NCI-H2029 treated with DMSO at 0.1 percent for 48 hours (cell line): ENCODE measurements around the gene POLL.
"Not testable (repeated sequence)": the region's sequence is repeated elsewhere in the genome, so short reads cannot be mapped to it uniquely, and the experiment has no call there.

ENCODE experiments used
- DNase-seq: peaks from one replicate; lab custom pipeline; 2025; lab: John Stamatoyannopoulos, UW

Gene POLL

DNA sequence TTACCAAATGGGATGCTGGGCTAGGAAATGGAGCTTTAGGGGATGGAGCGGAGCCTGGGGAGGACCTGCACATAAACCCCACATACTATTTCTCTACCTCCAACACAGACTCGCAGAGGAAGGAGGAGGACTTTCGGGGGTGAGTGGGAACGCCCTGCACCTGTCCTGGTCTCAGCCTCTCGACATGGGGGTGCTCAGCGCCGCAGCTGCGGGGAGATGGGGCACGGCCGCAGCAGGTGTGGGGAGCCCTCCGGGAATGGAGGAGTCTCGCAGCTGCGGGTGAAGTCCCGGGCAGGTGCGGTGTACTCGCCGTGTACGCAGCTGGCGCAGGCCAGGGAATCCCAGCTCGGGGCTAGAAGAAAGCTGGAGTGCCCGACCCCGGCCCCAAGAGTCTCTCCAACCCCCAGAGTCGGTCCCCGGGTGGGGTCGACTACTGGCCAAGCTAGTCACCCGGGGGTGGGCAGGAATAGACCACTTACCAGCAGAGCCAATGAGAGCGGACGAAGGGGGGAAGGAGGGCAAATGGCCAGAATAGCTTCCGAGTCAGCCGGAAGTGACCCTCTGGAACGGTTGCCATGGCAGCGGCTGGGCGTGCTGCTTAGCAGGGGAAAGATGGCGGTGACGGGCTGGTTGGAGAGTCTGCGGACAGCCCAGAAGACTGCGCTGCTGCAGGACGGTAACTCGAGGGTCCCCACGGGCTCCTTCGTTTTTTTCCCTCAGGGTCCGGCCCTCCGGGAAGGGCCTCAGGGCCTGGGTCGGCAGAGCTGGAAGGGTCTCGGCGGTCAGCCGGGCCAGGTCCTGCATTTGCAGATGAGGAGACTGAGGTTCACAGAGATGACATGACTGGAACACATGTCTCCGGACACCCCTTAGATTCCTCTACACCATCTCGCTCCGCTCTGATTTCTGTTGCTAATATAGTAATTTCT is at the start of gene POLL, which contains the start of gene DPCD:
Gene POLL (minus strand): TSS at position 533 of the 929 bp plus-strand sequence. CDS start 897 bp downstream, outside the sequence.
Gene DPCD (plus strand): TSS at position 597 of the 929 bp plus-strand sequence. CDS start 16 bp downstream, at position 613.
- peak; percentile 68 for DNase-seq

DNA sequence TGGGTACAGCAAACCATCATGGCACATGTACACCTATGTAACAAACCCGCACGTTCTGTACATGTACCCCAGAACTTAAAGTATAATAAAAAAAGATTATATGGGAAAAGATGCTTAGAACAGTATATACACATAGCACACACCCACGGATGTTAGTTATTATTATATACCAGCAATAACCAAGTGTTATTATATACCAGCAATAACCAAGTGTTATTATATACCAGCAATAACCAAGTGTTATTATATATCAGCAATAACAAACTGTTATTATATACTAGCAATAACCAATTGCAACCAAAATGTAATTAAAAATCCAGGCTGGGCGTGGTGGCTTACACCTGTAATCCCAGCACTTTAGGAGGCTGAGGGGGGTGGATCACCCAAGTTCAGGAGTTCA is 45.5 kb upstream of the POLL start:
- not testable (repeated sequence) for DNase-seq

DNA sequence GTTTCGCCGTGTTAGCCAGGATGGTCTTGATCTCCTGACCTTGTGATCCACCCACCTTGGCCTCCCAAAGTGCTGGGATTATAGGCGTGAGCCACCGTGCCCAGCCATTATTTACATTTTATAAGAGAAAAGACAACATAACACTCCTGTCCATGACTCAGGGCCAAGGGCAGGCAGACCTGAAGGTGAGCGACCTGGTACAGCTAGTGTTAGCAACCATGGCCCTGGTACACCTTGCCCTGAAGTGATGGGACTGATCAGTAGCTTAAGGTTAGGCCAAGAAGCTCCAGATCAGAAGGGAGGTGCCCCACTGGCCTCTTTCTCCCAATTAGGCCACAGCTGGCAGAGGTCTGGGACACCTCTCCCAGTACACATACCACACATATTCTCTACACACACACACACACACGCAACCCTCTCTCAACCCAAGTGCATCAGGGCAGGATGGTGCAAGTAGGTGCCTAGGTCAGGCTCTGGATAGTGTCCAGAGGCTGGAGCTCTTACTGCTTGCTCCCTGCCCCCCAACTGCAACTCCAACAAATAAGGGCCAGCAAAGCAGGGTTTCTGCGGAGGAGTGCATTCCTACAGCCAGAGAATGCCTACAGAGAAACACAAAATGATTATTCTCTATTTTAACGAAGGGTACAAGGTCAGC is 43.9 kb upstream of the POLL start:
- DNase-seq, result no peak

- no peak for DNase-seq
Measured at GRCh38 chr10:101630633-101630920, 42.5 kb upstream of the POLL start.

DNA sequence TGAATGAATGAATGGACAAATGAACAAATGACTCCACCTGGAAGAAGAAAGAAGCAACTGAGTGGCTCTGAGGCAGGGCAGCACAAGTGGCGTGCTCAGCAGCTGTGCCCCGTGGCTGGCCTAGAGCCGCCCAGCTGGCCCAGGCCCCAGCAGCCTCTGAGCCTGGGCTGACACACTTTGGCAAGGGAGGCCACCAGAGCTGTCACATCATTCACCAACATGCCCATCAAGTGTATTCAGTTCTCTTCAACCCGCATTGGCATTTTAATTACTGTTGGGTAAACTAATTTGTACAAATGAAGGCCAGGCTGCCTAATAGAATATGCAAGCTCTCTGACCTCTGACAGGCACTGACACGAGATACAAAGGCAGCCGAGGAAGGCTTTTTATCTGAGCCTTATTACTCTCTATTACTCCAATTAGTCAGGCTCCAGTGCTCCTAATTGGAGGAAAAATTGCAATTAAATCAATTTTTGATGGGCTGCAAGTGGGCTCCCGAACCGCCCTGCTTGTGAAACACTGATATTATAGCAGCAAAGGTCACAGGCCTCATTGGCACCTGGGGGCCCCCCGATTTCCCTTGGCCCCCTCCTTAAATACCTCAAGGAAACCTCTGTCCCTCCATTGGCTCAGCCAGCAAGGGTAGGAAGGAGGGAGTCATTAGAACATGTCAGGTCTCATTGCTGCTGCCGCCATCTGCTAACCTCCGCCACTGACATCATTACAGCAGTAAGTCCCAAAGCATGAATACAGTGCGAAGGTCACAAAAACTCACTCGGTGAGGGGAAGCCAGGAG is 42.0 kb upstream of the POLL start:
- DNase-seq, result no peak

- no peak for DNase-seq
Measured at GRCh38 chr10:101625821-101626412, 37.9 kb upstream of the POLL start.

DNA sequence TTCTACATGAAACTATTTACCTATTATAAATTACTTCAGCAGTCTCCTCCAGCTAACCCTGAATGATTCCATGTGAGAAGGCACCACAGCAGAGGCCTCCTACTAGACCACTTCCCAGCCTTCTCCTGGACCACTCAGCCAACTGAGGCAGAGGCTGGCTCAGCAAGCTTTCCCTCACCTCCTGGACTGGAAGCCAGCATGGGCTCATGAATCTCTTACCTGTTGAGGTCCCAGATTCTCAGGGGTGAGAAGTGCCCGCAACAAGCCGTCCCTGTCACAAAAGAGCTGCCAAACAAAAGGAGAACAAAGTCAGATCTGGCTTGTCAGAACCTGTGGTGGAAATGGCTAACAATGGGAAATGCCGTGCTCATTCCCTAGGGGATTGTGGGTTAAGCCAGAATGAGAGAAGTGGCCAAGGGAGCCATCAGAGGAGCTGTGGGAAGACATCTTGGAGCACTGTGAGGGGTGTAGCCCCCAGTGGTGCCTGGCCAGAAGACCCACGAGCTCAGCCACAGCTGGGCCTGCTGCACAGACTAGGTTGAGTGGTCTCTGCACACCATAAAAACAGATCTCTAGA is 36.6 kb upstream of the POLL start:
- DNase-seq, result no peak

GRCh38 chr10:101623528-101623927 is 35.5 kb upstream of the POLL start:
- no peak for DNase-seq

GRCh38 chr10:101619983-101620382 is 31.9 kb upstream of the POLL start:
- no peak for DNase-seq

DNA sequence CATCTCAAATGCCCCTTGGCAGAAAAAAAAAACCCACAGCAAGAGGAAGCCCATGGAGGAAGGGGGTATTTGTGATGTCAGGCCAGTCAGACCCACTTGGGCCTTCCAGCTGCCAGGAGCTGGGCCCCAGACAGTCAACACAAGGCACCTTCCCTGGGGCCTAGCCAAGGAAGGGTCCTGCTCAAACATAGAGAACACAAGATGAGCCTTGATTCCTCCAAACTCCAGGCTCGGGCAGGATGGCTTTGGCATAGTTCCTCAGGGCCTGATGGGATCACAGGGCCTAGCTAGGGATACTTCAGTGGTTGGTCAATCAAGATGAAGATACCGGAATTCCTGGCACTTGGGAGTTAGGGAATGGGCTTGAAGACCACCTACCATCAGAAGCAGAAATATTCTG is 30.8 kb upstream of the POLL start:
- DNase-seq, result no peak

- no peak for DNase-seq
Measured at GRCh38 chr10:101617824-101618568, 29.9 kb upstream of the POLL start.

DNA sequence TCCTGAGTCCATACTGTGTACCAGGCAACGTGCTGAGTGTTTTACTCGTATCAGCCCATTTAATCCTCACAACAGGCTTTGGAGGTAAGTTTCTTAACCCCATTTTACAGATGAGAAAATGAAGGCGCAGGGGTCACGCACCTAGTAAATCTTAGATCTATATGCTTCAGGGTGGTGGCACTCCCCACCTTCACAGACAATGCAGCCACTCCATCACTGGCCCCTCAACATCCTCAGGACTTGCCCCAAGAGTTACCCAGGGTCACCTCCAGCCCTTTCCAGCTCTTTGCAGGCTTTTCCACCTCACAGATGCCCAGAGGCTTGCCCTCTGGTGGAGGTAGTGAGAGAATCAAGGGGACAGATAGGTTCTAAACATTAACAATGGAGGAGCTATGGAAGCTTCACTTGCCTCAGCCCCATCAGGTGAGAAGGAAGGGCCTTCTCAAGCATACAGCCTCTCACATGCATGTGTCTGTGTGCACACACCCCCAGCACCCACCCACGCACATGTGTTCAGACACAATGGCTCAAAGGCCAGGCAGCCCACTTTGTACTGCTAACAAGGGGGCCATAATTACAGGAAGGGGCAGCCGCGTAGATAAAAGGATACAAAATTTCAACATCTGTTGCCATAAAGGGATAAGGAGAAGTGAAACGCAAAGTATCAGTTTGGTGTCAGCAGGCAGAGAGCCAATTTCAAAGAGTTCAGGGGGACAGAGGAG is 29.2 kb upstream of the POLL start:
- DNase-seq, result no peak

DNA sequence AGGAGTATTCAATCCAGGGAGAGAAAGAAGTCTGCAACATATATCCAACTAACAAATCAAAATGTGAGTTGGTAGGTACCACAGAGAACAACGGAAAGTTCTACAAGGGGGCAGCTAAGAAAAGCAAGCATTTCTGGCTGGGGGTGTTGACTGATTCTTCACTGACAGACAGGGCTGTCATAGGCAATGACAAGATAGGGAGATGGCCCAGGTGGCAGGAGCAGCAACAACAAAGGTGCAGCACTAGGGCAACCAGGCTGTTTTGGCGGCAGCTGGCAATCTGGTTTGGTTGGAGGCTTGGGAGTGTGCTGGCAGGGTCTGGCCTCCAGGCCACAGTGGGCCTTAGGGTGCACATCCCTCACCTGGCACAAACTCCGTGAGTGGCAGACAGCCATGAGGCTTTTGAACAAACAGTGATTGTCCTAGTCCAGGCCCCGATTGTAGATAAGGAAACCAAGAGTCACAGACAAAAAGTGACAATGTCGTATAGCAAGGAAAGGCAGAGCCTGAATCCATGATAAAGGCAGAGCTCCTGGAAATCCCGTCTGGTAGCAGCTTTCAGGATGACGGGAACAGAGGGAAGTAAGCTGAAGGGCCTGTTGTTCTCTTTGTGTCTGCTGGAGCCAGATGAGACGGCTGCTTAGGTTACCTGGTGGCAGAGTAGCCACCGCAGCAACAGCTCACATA is 28.5 kb upstream of the POLL start:
- no peak for DNase-seq

DNA sequence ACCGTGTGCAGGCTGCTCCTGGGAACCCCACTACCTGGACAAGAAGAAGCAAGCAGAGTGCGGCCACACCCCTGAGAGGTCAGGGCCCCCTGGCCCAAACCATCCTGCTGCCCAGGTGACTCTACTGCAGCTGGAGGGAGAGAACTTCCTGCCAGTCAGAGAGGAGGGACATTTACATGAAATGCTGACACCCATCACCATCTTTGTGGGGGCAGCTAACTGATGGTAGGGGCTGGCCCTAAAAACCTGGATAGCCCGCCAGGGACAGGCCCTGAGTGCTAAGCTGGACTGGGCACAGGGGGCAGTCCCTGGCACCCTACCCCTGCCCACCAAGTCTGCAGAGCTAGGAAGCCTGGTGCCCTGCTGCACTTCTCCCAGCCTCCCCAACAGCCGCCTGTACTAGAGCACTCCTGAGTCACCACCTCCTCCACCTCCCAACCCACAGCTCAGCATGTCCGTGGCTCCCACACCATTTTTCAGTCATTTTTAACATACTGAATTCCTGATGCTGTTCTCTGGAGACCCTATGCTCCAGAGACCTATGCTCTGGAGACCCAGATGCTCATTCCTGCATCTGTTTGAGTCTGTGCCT is 27.6 kb upstream of the POLL start:
- no peak for DNase-seq

GRCh38 chr10:101614663-101615524 is 26.8 kb upstream of the POLL start:
- no peak for DNase-seq

DNA sequence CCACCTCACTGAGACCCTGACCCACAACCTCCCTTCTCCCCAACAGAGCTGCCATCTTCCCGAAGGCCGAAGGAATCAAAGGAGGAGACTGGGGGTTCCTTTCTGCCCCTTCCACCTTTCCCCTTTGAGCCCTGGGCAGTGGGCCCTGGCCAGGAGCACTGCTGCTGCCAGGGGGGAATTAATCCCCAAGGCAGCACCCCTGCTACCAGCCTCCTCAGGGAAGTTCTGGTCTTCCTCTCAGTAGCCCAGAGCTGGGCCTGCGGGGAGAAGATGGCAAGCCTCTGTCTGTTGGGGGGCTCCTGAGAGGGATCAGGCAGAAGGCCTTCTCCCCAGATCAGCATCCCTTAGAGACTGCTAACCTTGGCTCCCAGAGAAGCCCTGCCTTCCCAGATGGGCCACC is 25.6 kb upstream of the POLL start:
- no peak for DNase-seq

DNA sequence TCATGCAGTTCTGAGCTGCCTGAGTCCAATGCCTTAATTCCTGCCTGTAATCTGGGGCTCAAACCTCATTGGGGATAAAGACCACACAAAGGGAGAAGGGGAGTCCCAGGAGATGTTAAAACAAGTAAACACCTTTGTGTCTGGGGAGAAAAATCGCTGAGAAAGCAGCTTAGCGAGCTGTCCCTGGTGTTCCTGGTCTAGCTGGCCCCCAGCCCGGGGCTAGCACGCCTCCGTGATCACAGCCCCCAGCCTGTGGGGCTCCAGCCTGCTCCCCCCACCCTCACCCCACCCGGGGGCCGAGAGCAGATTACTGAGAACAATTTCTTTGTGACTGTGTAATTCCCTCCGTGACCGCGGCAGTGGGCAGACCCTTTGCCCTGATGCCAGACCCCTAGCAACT is 24.8 kb upstream of the POLL start:
- no peak for DNase-seq

GRCh38 chr10:101612086-101612485 is 24.0 kb upstream of the POLL start:
- no peak for DNase-seq
